PC-9 (cell line): ENCODE measurements around the gene CRTAC1.

Source experiments
- CTCF ChIP-seq: fragments of 200-600 bp; sonication (generic); conservative IDR thresholded peaks from 2 replicates; pipeline ENCODE4 v1.6.1; 2017; ENCODE audit warnings: mixed run types, antibody characterized with exemption, mild to moderate bottlenecking, moderate library complexity
- EZH2 ChIP-seq: fragments of 200-600 bp; sonication (generic); IDR thresholded peaks from 2 replicates; pipeline ENCODE4 v1.8.0; 2017; ENCODE audit warnings: antibody characterized with exemption, low read depth

- TF ChIP-seq CTCF: no peak
- no peak for TF ChIP-seq EZH2
Measured at GRCh38 chr10:97913614-97914013, 116.8 kb downstream of the CRTAC1 start.
